Measurements from ENCODE around the gene HS3ST2.
"Not testable (repeated sequence)": the region's sequence is repeated elsewhere in the genome, so short reads cannot be mapped to it uniquely, and the experiment has no call there.

HS3ST2 gene

GRCh38 chr16:22871861-22872260 lies 57.9 kb downstream of the HS3ST2 start:
- DNase-seq (ENCODE audit: insufficient read length, low spot score) (no peak), FAIRE-seq (no peak)

- FAIRE-seq = no peak
- no peak for DNase-seq (ENCODE audit: insufficient read length, low spot score)
Measured at GRCh38 chr16:22874394-22874793, 60.4 kb downstream of the HS3ST2 start.

GRCh38 chr16:22878955-22879354 lies 65.0 kb downstream of the HS3ST2 start:
- FAIRE-seq = no peak
- no peak for DNase-seq (ENCODE audit: insufficient read length, low spot score)

GRCh38 chr16:22879466-22879865 lies 65.5 kb downstream of the HS3ST2 start:
- FAIRE-seq (no peak), DNase-seq (ENCODE audit: insufficient read length, low spot score) (no peak)

DNA sequence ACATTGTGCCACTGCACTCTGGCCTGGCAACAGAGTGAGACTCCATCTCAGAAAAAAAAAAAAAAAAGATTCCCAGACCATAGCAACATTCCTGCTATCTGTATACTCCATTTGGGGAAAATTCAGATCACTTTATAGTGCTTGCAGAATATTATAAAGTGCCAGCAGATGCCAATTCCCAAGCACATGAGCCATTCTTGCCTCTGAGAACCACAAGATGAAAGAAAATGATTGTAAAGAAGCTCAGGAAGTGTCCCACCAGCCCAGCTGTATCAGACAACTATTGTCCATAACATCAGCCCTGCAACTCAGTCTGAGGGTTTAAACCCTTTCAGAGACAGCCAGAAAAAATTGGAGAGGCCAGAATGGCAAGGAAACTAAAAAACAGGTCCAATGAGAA lies 69.0 kb downstream of the HS3ST2 start:
- no peak for DNase-seq (ENCODE audit: insufficient read length, low spot score)
- no peak for FAIRE-seq

DNA sequence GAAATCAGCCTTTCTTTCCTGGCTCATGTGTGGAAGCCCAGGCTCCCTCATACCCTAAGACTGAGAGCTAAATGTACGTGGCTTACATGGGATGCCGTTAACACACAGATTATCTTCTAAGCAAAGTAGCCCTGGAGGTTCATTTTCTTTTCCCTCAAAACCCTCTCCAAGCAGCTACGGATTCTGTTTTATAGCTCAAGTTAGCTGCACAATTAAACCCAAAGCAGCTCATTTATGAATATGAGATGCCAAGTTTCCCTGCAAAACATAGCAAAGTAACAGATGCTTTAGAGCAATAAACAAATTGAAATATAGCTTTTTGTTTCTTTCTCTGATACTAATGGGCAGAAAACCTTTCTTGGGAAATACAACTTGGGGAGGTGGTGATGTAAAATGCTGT lies 72.0 kb downstream of the HS3ST2 start:
- no peak for FAIRE-seq
- no peak for DNase-seq (ENCODE audit: insufficient read length, low spot score)

- FAIRE-seq (no peak), DNase-seq (ENCODE audit: insufficient read length, low spot score) (no peak)
Measured at GRCh38 chr16:22886927-22887326, 73.0 kb downstream of the HS3ST2 start.

GRCh38 chr16:22887445-22887844 lies 73.5 kb downstream of the HS3ST2 start:
- no peak for FAIRE-seq
- no peak for DNase-seq (ENCODE audit: insufficient read length, low spot score)

DNA sequence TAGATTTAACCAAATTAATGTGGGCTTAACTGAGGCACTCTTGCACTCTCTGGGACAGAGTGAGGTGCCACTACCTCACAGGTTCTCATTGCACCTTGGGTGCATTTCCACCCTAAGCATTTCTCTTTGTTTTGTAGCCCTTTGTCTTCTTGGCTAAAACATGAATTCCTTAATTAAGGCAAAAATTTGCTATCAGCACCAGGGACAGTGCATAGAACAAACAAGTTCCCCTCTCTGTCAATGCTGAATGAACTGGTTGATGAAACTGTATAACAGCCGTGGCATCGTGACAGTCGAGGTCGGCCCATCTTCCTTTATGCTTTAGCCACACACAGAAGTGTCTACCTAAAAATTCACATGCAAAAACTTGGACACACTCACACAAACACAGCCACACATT lies 74.8 kb downstream of the HS3ST2 start:
- no peak for DNase-seq (ENCODE audit: insufficient read length, low spot score)

GRCh38 chr16:22890976-22891375 lies 77.0 kb downstream of the HS3ST2 start:
- no peak for DNase-seq (ENCODE audit: insufficient read length, low spot score)

More for the DNA sequence above, 74.8 kb downstream of the HS3ST2 start:
- no peak for FAIRE-seq

GRCh38 chr16:22897184-22897583 lies 83.2 kb downstream of the HS3ST2 start:
- DNase-seq (ENCODE audit: insufficient read length, low spot score) (no peak), FAIRE-seq (no peak)

More at GRCh38 chr16:22890976-22891375, 77.0 kb downstream of the HS3ST2 start:
- no peak for FAIRE-seq

GRCh38 chr16:22898131-22898530 lies 84.2 kb downstream of the HS3ST2 start:
- FAIRE-seq = no peak
- no peak for DNase-seq (ENCODE audit: insufficient read length, low spot score)

DNA sequence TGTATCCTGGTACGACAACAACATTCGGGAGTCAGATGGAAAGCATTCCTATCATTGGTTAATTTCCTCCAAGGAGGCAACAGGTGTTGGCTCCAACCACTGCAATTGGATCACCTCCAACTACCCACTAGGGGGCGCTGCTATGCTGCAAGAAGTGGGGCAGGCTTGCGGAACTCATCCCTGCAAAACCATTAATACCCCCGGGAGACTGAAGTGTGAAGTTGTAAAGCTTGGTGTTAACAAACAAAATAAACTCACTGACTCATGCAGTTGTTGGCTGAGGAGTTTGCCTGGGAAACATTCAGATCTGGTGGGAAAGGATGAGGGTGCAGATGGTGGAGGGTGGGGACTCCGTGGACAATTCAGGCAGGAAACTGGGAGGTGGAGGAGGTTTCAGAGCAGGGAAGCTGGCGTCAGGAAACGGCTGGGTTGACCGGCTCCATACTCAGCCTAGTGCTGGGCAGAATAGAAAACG lies 84.9 kb downstream of the HS3ST2 start:
- DNase-seq (ENCODE audit: insufficient read length, low spot score) (no peak), FAIRE-seq (no peak)

GRCh38 chr16:22899567-22899966 lies 85.6 kb downstream of the HS3ST2 start:
- not testable (repeated sequence) for FAIRE-seq; DNase-seq (ENCODE audit: insufficient read length, low spot score)

- DNase-seq (ENCODE audit: insufficient read length, low spot score) = no peak
Measured at GRCh38 chr16:22900863-22901262, 86.9 kb downstream of the HS3ST2 start.

GRCh38 chr16:22901563-22901962 lies 87.6 kb downstream of the HS3ST2 start:
- FAIRE-seq (no peak), DNase-seq (ENCODE audit: insufficient read length, low spot score) (no peak)

More at GRCh38 chr16:22900863-22901262, 86.9 kb downstream of the HS3ST2 start:
- FAIRE-seq = no peak

DNA sequence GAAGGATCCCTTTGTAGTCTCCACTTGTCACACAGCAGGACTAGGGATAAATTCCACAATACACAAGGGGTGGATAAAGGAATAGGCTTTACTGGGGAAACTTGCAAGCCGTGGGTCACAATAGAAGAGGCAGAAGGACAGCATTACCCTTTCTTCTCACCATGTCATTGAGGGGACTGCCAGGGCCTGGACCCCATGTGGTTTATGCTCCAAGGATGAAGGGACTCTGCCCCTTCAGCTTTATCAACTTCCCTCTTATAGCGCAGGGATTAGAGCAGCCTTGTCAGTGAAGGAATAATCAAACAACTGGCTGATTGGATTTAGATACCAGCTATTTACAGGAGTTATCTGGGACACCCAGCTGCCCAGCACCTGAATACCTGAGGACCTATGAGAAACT lies 89.8 kb downstream of the HS3ST2 start:
- no peak for FAIRE-seq

DNA sequence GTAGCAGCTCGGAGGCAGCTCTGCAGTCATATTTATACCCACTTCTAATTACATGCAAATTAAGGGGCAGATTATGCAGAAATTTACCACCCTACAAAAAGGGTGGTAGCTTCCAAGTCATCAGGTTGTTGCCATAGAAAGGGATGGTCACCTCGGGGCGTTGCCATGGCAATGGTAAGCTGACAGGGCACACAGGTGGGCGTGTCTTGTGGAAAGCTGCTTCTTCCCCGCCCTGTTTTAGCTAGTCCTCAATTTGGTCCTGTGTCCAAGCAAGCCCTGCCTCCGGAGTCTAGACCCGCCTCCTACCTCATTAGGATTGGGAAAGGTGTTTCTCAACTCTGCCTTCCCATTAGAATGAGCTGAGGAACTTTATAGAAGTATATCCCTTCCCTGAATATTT lies 98.7 kb downstream of the HS3ST2 start:
- DNase-seq (ENCODE audit: insufficient read length, low spot score) (no peak), FAIRE-seq (no peak)

More for the DNA sequence above, 89.8 kb downstream of the HS3ST2 start:
- DNase-seq (ENCODE audit: insufficient read length, low spot score) = no peak

DNA sequence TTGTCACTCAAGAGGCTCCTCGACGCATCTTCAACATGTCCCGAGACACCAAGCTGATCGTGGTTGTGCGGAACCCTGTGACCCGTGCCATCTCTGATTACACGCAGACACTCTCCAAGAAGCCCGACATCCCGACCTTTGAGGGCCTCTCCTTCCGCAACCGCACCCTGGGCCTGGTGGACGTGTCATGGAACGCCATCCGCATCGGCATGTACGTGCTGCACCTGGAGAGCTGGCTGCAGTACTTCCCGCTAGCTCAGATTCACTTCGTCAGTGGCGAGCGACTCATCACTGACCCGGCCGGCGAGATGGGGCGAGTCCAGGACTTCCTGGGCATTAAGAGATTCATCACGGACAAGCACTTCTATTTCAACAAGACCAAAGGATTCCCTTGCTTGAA lies 101.0 kb downstream of the HS3ST2 start:
- FAIRE-seq = no peak
- DNase-seq (ENCODE audit: insufficient read length, low spot score) = no peak

GRCh38 chr16:22923491-22923890 lies 109.5 kb downstream of the HS3ST2 start:
- FAIRE-seq = no peak

GRCh38 chr16:22924492-22924891 lies 110.5 kb downstream of the HS3ST2 start:
- DNase-seq (ENCODE audit: insufficient read length, low spot score) = no peak
- no peak for FAIRE-seq

More at GRCh38 chr16:22923491-22923890, 109.5 kb downstream of the HS3ST2 start:
- DNase-seq (ENCODE audit: insufficient read length, low spot score) = no peak

GRCh38 chr16:22926105-22926751 lies 112.3 kb downstream of the HS3ST2 start:
- no peak for FAIRE-seq

DNA sequence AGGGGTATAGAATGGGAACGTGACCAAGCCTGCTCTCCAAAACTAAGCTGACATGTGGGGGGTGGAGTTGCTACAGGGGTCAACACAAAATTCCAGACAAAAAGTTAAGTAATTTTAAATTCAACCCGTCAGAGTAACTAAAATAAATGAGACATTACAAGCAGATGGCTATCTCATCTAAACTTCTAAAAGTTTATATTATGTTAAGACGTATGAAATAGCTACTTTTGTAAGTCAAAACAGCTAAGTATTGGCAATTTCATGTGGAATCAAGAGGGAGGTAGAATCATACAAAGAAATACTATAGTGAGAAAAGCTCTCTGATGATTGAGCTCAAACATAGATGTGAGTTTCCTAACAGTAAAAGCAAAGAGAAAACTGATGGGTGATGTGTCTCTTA lies 113.3 kb downstream of the HS3ST2 start:
- no peak for FAIRE-seq
- no peak for DNase-seq (ENCODE audit: insufficient read length, low spot score)

More at GRCh38 chr16:22926105-22926751, 112.3 kb downstream of the HS3ST2 start:
- DNase-seq (ENCODE audit: insufficient read length, low spot score) = no peak
